Measurements from ENCODE around the gene ESRRG.

ESRRG gene

DNA sequence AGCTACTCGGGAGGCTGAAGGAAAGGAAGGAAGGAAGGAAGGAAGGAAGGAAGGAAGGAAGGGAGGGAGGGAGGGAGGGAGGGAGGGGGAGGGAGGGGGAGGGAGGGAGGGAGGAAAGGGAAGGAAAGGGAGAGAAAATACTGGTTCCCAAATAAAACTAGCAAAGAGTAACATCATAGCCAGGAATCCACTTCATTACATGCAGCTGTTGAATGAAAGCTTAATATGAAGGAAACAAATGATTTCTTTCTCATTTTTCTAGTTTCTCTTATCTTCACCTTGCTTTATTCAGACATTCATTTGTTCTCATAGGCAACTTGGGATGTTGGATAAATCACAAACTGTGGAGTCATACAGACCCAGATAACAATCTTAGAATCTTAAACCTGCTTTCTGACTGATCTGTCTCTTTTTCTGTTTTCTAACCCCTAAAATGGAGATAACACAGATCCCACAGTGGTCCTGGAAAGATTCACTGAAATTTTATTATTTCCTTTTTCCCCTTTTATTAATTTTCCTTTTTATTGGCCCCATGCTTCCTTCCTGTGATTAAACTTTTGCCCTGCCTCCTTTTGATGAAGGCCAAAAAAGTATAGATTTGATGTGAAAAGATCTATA lies 247.5 kb downstream of the ESRRG start:
- TF ChIP-seq, protein P1, sequence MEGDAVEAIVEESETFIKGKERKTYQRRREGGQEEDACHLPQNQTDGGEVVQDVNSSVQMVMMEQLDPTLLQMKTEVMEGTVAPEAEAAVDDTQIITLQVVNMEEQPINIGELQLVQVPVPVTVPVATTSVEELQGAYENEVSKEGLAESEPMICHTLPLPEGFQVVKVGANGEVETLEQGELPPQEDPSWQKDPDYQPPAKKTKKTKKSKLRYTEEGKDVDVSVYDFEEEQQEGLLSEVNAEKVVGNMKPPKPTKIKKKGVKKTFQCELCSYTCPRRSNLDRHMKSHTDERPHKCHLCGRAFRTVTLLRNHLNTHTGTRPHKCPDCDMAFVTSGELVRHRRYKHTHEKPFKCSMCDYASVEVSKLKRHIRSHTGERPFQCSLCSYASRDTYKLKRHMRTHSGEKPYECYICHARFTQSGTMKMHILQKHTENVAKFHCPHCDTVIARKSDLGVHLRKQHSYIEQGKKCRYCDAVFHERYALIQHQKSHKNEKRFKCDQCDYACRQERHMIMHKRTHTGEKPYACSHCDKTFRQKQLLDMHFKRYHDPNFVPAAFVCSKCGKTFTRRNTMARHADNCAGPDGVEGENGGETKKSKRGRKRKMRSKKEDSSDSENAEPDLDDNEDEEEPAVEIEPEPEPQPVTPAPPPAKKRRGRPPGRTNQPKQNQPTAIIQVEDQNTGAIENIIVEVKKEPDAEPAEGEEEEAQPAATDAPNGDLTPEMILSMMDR (conservative IDR thresholded peaks at IDR 0.05; ENCODE audit: low read depth, low read length), result no peak
- no peak for DNase-seq (ENCODE audit: low read depth)
- no peak overlapping the region for H3K4me3 ChIP-seq (ENCODE audit: low read length)

DNA sequence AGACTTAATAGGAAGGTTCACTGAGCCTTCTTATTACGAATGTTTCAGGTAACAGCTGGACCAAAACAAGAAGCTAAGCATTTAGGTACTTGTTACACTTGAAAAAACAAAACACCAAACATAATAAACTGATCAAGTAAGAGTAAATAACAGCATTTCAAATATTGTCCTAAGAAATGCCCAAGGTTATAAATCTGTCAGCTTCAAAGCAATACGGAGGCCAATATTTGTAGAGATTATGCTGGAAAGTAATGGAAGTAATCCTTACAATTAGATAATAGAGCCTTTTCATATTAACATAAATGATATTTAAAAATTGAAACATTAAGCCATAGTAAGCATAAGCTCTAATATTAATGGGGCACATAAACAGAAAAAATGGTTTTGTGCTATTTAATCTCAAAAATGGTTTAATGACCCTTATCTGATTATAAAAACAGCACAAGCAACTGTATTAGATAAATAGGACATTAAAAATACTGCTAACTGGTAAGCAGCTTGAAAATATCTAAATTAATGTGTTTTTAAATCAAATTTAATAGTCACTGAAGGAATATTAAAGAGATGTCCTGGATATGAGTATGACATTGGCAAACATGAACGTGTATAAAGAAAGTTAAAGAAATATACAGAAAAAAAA lies 256.9 kb downstream of the ESRRG start:
- no peak for DNase-seq (ENCODE audit: low read depth)
- H3K4me3 ChIP-seq (ENCODE audit: low read length), result no peak overlapping the region
- TF ChIP-seq, protein P1 (conservative IDR thresholded peaks at IDR 0.05; ENCODE audit: low read depth, low read length), result no peak

DNA sequence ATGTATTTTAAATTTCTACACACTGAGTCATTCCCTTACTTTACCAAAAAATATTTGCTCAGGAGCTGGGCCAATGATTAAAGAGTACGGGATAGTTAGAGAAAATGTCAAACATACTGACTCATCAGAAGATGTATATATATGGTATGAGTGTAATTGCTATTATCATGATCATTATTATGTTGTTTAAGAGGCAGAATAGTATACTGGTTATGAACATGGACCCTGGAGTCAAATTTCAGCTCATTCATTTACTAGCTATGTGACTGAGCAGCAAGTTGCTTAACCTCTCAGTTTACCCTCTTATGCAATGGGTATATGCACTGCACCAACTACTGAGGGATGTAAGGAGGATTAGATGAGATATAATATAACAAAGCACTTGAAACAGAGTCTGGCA lies 258.7 kb downstream of the ESRRG start:
- DNase-seq (ENCODE audit: low read depth), result no peak
- TF ChIP-seq, protein P1 (conservative IDR thresholded peaks at IDR 0.05; ENCODE audit: low read depth, low read length), result no peak
- no peak overlapping the region for H3K4me3 ChIP-seq (ENCODE audit: low read length)

DNA sequence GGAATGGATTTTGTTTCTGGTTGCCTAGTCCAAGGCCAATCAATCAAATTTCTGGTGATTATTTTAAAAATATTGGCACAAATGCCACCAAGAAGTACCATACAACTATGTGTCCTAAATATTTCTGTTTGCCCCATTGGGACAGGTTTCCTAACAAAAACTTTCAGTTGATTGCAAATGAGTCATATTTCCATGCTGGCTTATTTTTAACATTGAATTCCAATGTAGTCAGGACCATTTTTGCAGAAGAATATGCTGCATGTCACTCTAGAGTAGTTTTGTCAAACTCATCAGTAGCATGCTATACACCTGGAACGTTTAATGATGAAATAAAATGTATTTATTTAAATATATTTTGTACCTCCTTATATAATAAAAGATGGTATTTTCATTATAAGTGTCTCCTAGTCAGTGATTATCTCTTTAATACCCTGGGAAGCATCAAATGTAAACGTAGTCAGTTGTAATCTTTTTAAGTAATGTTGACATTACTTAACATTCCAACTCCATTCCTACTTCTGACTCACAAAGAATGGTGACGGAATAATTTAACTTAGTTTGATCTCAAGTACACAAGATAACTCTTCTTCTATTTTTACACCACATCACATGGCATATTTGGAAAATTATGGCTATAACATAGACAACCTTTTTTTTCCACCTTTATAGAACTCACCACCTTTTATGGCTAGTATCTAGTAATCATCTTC lies 261.0 kb downstream of the ESRRG start:
- TF ChIP-seq, protein P1 (conservative IDR thresholded peaks at IDR 0.05; ENCODE audit: low read depth, low read length), result no peak
- DNase-seq (ENCODE audit: low read depth), result no peak
- H3K4me3 ChIP-seq (ENCODE audit: low read length), result no peak overlapping the region

DNA sequence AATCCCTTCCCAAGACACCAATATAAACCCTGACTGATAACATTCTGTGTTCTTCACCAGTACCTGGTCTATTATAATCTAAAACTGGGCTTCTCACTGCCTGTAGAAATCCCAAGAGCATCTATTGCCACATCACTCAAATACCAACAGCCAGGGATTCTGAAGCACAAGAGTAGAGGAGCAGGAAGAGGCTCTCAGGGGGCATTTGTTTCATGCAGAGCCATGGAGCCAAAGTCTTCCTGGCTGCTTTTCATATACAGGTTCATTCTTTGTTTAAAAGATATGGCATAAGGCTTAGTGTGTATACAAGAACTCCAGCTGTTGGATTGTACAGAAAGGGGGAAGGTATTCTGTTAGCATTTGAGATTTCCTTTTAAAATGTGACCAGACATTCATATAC lies 261.8 kb downstream of the ESRRG start:
- TF ChIP-seq, protein P1 (conservative IDR thresholded peaks at IDR 0.05; ENCODE audit: low read depth, low read length), result no peak
- H3K4me3 ChIP-seq (ENCODE audit: low read length), result no peak overlapping the region
- DNase-seq (ENCODE audit: low read depth), result no peak

DNA sequence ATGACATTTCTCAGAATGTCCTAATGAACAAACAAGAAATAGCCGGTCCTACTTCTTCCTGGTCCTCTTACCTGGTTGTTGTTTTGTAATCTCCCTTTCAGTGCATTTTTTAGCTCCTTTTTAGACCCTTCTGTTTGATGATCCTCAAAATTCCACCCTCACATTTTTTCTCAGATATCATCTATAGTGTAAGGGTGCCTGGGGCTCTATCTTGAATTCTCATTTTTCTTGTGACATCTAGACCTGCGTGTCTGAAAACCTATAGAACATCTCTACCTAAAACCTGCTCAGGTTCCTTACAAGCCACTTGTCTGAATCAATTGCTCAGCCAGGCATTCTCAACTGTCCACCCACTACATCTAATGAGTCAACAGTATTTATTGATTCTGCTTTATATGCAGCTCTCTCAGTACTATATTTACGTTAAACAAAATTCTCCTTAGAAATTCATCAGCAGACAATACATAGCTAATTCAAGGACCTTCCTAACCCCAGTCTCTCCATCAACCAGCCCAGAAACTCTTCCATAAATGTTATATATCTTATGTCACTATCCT lies 263.5 kb downstream of the ESRRG start:
- TF ChIP-seq, protein P1 (conservative IDR thresholded peaks at IDR 0.05; ENCODE audit: low read depth, low read length), result no peak
- H3K4me3 ChIP-seq (ENCODE audit: low read length), result no peak overlapping the region
- DNase-seq (ENCODE audit: low read depth), result no peak

Data from retinal pigment epithelial cell (primary cell).